Keratinocyte (primary cell): ENCODE measurements around the gene ZNF547.

Experiments
- EZH2 ChIP-seq: IDR thresholded peaks from one replicate; pipeline ENCODE4 v1.6.1; 2012; ENCODE audit warnings: inconsistent platforms, mild to moderate bottlenecking, low read length, moderate library complexity
- TF ChIP-seq, protein P1 (sequence below), 3 experiments: IDR thresholded peaks in 1 of 3; conservative IDR thresholded peaks in 1 of 3; optimal IDR thresholded peaks in 1 of 3; 2 replicates in 2 of 3; 3 replicates in 1 of 3; pipeline versions ENCODE3 to v1.5.1; 2011; ENCODE audit warnings: low read length in 3 of 3, mild to moderate bottlenecking in 3 of 3, moderate library complexity in 2 of 3, control low read depth in 1 of 3, inconsistent platforms in 1 of 3; ENCODE audit not compliant: insufficient read depth in 2 of 3; ENCODE audit errors: extremely low read depth in 1 of 3

DNA sequence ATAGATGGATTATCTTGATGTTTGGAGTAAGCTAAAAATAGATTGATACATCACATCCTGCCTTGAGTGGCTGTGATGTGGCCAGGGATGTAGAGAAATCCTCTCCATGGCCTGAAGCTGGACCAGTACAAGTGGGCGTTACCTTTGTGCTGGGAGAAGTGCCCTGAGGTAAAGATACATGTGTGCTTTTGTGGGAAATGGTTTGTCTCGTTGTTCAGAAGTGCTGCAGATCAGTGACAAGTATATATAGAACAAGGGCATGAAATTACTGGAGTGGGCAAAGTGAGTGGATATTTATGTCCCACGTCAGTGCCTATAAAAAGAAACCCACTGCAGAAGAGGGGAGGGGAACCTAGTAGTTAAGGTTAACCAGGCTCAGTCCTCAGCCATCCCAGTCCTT is 24.5 kb upstream of the ZNF547 start:
- TF ChIP-seq, protein P1, sequence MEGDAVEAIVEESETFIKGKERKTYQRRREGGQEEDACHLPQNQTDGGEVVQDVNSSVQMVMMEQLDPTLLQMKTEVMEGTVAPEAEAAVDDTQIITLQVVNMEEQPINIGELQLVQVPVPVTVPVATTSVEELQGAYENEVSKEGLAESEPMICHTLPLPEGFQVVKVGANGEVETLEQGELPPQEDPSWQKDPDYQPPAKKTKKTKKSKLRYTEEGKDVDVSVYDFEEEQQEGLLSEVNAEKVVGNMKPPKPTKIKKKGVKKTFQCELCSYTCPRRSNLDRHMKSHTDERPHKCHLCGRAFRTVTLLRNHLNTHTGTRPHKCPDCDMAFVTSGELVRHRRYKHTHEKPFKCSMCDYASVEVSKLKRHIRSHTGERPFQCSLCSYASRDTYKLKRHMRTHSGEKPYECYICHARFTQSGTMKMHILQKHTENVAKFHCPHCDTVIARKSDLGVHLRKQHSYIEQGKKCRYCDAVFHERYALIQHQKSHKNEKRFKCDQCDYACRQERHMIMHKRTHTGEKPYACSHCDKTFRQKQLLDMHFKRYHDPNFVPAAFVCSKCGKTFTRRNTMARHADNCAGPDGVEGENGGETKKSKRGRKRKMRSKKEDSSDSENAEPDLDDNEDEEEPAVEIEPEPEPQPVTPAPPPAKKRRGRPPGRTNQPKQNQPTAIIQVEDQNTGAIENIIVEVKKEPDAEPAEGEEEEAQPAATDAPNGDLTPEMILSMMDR (optimal IDR thresholded peaks at IDR 0.05 in 1 of 3, IDR thresholded peaks at IDR 0.05 in 1 of 3, conservative IDR thresholded peaks at IDR 0.05 in 1 of 3; ENCODE audit: extremely low read depth in 1 of 3, insufficient read depth in 2 of 3, low read length in 3 of 3), result no peak
- TF ChIP-seq EZH2, result no peak
